Thoracic aorta (tissue), 2 donors: ENCODE measurements around the gene C1orf141. TPM values are rescaled to one million over a fixed set of nuclear protein-coding genes. Genes with fewer than 3 reads are reported as not detected.
"Not testable (repeated sequence)": the region's sequence is repeated elsewhere in the genome, so short reads cannot be mapped to it uniquely, and the experiment has no call there.

ENCODE experiments used
- ATAC-seq: fragments of 150-250 bp; one replicate; pipeline ENCODE4 v1.8.0; 2017; ENCODE audit warnings: low read depth; ENCODE audit not compliant: insufficient number of reproducible peaks, low FRiP score
- DNase-seq: peaks from one replicate; pipeline ENCODE4 v3.0.0-alpha.2; 2020; ENCODE audit warnings: low spot score
- H3K27ac ChIP-seq, 2 donors: fragments of 200-600 bp; sonication (generic); 1 replicate in 1 of 2; 2 replicates in 1 of 2; pipeline ENCODE4 v1.5.1; 2016; ENCODE audit warnings: mild to moderate bottlenecking in 2 of 2, moderate library complexity in 2 of 2
- H3K27me3 ChIP-seq: fragments of 200-600 bp; sonication (generic); replicated peaks from 2 replicates; pipeline ENCODE4 v1.6.0; 2016; ENCODE audit warnings: mild to moderate bottlenecking; ENCODE audit not compliant: insufficient read depth
- H3K36me3 ChIP-seq: fragments of 200-600 bp; sonication (generic); one replicate; pipeline ENCODE4 v1.5.1; 2016
- H3K4me1 ChIP-seq, 2 donors: fragments of 200-600 bp; sonication (generic); 1 replicate in 1 of 2; 2 replicates in 1 of 2; pipeline versions ENCODE4 v1.5.1 to v1.6.0; 2016; ENCODE audit warnings: low read depth in 2 of 2, mild to moderate bottlenecking in 1 of 2; ENCODE audit not compliant: control insufficient read depth in 1 of 2
- H3K4me3 ChIP-seq: fragments of 200-600 bp; sonication (generic); 2 replicates; pipeline ENCODE4 v1.5.1; 2016; ENCODE audit warnings: mild to moderate bottlenecking
- H3K9me3 ChIP-seq: fragments of 200-600 bp; sonication (generic); 2 replicates; pipeline ENCODE4 v1.5.1; 2016
- CTCF ChIP-seq: fragments of 200-600 bp; sonication (generic); IDR thresholded peaks from one replicate; pipeline ENCODE4 v1.5.1; 2019; ENCODE audit warnings: antibody characterized with exemption
- total RNA-seq, 2 donors: library from RNA; depleted of rRNA; stranded (reverse); fragments of >200 nt; gene quantifications; one replicate each; pipeline versions ENCODE4 v1.1.0 to v1.2.3, GENCODE V29; 2016

The C1orf141 gene
- total RNA-seq, 2 donors from 2014 or later: not detected

GRCh38 chr1:67144696-67145095 is 9.9 kb upstream of the C1orf141 start:
- ATAC-seq: no peak
- Histone ChIP-seq H3K9me3 (no peaks in the 10 kb centered on the region), H3K27ac (no peak overlapping the region), H3K36me3 (no peaks in the 10 kb centered on the region), H3K4me3 (no peak overlapping the region), H3K4me1 (no peaks in the 10 kb centered on the region), H3K27me3 (no peaks in the 10 kb centered on the region)
- TF ChIP-seq CTCF: no peak
- DNase-seq: no peak

GRCh38 chr1:67143966-67144365 is 9.2 kb upstream of the C1orf141 start:
- H3K4me1 ChIP-seq: no peaks in the 10 kb centered on the region
- no peak for TF ChIP-seq CTCF

GRCh38 chr1:67142931-67143330 is 8.2 kb upstream of the C1orf141 start:
- Histone ChIP-seq H3K27ac (no peak overlapping the region), H3K9me3 (no peaks in the 10 kb centered on the region), H3K27me3 (no peaks in the 10 kb centered on the region)

More at GRCh38 chr1:67143966-67144365, 9.2 kb upstream of the C1orf141 start:
- DNase-seq (no peak), ATAC-seq (no peak)
- Histone ChIP-seq H3K27ac (no peak overlapping the region), H3K27me3 (no peaks in the 10 kb centered on the region), H3K4me3 (no peak overlapping the region), H3K9me3 (no peaks in the 10 kb centered on the region), H3K36me3 (no peaks in the 10 kb centered on the region)

GRCh38 chr1:67141832-67142231 is 7.1 kb upstream of the C1orf141 start:
- not testable (repeated sequence) for H3K4me1 ChIP-seq, H3K4me3 ChIP-seq, H3K27me3 ChIP-seq, DNase-seq, ATAC-seq, H3K9me3 ChIP-seq, H3K27ac ChIP-seq, H3K36me3 ChIP-seq

More at GRCh38 chr1:67142931-67143330, 8.2 kb upstream of the C1orf141 start:
- DNase-seq (no peak), ATAC-seq (no peak)
- Histone ChIP-seq H3K36me3 (no peaks in the 10 kb centered on the region), H3K4me1 (no peaks in the 10 kb centered on the region), H3K4me3 (no peak overlapping the region)
- no peak for TF ChIP-seq CTCF

- H3K27ac ChIP-seq: no peak overlapping the region
- no peaks in the 10 kb centered on the region for H3K36me3 ChIP-seq
- TF ChIP-seq CTCF: no peak
- ATAC-seq (no peak), DNase-seq (no peak)
- H3K27me3 ChIP-seq: no peaks in the 10 kb centered on the region
- H3K4me3 ChIP-seq: no peak overlapping the region
- H3K4me1 ChIP-seq: peaks cover under 1 to 2% of the 10 kb centered on the region in 2 donors
- no peaks in the 10 kb centered on the region for H3K9me3 ChIP-seq
Observed at GRCh38 chr1:67140460-67140859, 5.7 kb upstream of the C1orf141 start.

- DNase-seq: no peak
- no peak for ATAC-seq
- Histone ChIP-seq H3K4me1 (peaks cover 7 to 13% of the 10 kb centered on the region in 2 donors), H3K27ac (no peak overlapping the region), H3K27me3 (no peaks in the 10 kb centered on the region), H3K36me3 (no peaks in the 10 kb centered on the region), H3K9me3 (no peaks in the 10 kb centered on the region), H3K4me3 (no peak overlapping the region)
- TF ChIP-seq CTCF: no peak
Observed at GRCh38 chr1:67138813-67139499, 4.2 kb upstream of the C1orf141 start.
